GM12878 (cell line): Measurements from ENCODE around the gene TMEM63C. TPM values are rescaled to one million over a fixed set of nuclear protein-coding genes. Genes with fewer than 3 reads are reported as not detected.

Experiments used
- CHD2 ChIP-seq: IDR thresholded peaks from 2 replicates; pipeline ENCODE4 v1.6.1; 2011; ENCODE audit warnings: low read depth, low read length, improper control_type of control experiment, borderline replicate concordance
- E4F1 ChIP-seq: fragments of 450-650 bp; IDR thresholded peaks from 2 replicates; pipeline ENCODE4 v1.6.1; 2018; ENCODE audit warnings: borderline replicate concordance, mild to moderate bottlenecking; ENCODE audit not compliant: partially characterized antibody
- JUNB ChIP-seq: IDR thresholded peaks from 2 replicates; pipeline ENCODE4 v1.6.1; 2016; ENCODE audit warnings: antibody characterized with exemption, mild to moderate bottlenecking
- JUND ChIP-seq: IDR thresholded peaks from 2 replicates; pipeline ENCODE4 v1.6.1; 2012; ENCODE audit warnings: low read depth, mild to moderate bottlenecking, low read length, improper control_type of control experiment, moderate library complexity
- NFIC ChIP-seq: IDR thresholded peaks from 2 replicates; pipeline ENCODE4 v1.6.1; 2012; ENCODE audit warnings: low read depth, mild to moderate bottlenecking, inconsistent platforms, low read length, moderate library complexity
- NFYA ChIP-seq: IDR thresholded peaks from 2 replicates; pipeline ENCODE4 v1.6.1; 2011; ENCODE audit warnings: low read depth, mild to moderate bottlenecking, low read length, improper control_type of control experiment, borderline replicate concordance
- NR2C1 ChIP-seq: fragments of 450-650 bp; IDR thresholded peaks from 2 replicates; pipeline ENCODE4 v1.6.1; 2017; ENCODE audit warnings: antibody characterized with exemption, mild to moderate bottlenecking, moderate library complexity
- RAD21 ChIP-seq: IDR thresholded peaks from 2 replicates; pipeline ENCODE4 v1.6.1; 2011; ENCODE audit warnings: mild to moderate bottlenecking, low read depth, low read length, moderate library complexity; ENCODE audit not compliant: insufficient read depth
- RUNX3 ChIP-seq: IDR thresholded peaks from 2 replicates; pipeline ENCODE4 v1.6.1; 2012; ENCODE audit warnings: low read length, inconsistent platforms
- SP1 ChIP-seq: IDR thresholded peaks from one replicate; pipeline ENCODE4 v1.6.1; 2011; ENCODE audit warnings: low read depth, low read length
- USF1 ChIP-seq: IDR thresholded peaks from 2 replicates; pipeline ENCODE4 v1.6.1; 2011; ENCODE audit warnings: borderline replicate concordance, low read depth, mild to moderate bottlenecking, moderate library complexity, mixed read lengths, low read length; ENCODE audit not compliant: insufficient read depth; ENCODE audit errors: extremely low read length
- YBX1 ChIP-seq: fragments of 450-650 bp; IDR thresholded peaks from 2 replicates; pipeline ENCODE4 v1.6.1; 2016; ENCODE audit warnings: antibody characterized with exemption
- ZNF622 ChIP-seq: fragments of 450-650 bp; IDR thresholded peaks from 2 replicates; pipeline ENCODE4 v1.6.1; 2017; ENCODE audit warnings: mild to moderate bottlenecking, inconsistent platforms
- polyA plus RNA-seq, 11 experiments: library from polyadenylated mRNA; depleted of rRNA in 4 of 11; unstranded in 6 of 11; stranded (reverse) in 5 of 11; fragments of >200 nt; fragmentation: Nextera tagmentation in 4 of 11; fragmentation: Illumina TruSeq in 1 of 11; extraction: Ambion mirVana in 4 of 11; extraction: Trizol in 1 of 11; gene quantifications; 1 replicate in 1 of 11; 2 replicates in 10 of 11; pipeline versions ENCODE4 v1.2.1 to v1.2.3, GENCODE V29; 2011 to 2016; ENCODE audit warnings: inconsistent platforms in 2 of 11, missing spikeins in 2 of 11, low read depth in 1 of 11
- total RNA-seq, 4 experiments: library from RNA; depleted of rRNA in 3 of 4; stranded (reverse); fragments of >200 nt in 3 of 4; fragmentation: Illumina TruSeq in 1 of 4; extraction: Trizol in 1 of 4; gene quantifications; 2 replicates each; pipeline versions ENCODE4 v1.2.1 to v1.2.3, GENCODE V29; 2013 to 2021

The TMEM63C gene
- total and polyA plus RNA-seq, 10 of the 15 experiments (the other 5 are each of a cell fraction or from before 2014, with no cell fraction given) = 0.06 to 1.3 (median 0.39) TPM; not detected in 4

- no peak for TF ChIP-seq USF1
- TF ChIP-seq NFIC = no peak
- TF ChIP-seq CHD2 = no peak
- TF ChIP-seq NR2C1 = no peak
- no peak for TF ChIP-seq SP1
- no peak for TF ChIP-seq YBX1
- TF ChIP-seq RUNX3 = no peak
- TF ChIP-seq RAD21 = no peak
- no peak for TF ChIP-seq JUNB
- no peak for TF ChIP-seq JUND
- no peak for TF ChIP-seq E4F1
- TF ChIP-seq NFYA = no peak
- TF ChIP-seq ZNF622 = no peak
Observed at GRCh38 chr14:77276295-77276935, 94.8 kb downstream of the TMEM63C start (continued).
